ENCODE results near the gene HAPLN3. TPM values are rescaled to one million over a fixed set of nuclear protein-coding genes. Genes with fewer than 3 reads are reported as not detected.

The HAPLN3 gene
- total and polyA plus RNA-seq, 4 donors, result 0.21 to 0.51 (median 0.34) TPM

GRCh38 chr15:88918738-88919137 is 23.4 kb upstream of the HAPLN3 start:
- no peak for DNase-seq (ENCODE audit: low spot score)

GRCh38 chr15:88917760-88918159 is 22.4 kb upstream of the HAPLN3 start:
- WGBS, result 82% methylated on average over 5 of the region's 5 CpGs
- no peak for TF ChIP-seq MAX (IDR thresholded peaks at IDR 0.05)
- TF ChIP-seq FOXA2 (IDR thresholded peaks at IDR 0.05), result no peak

More at GRCh38 chr15:88918738-88919137, 23.4 kb upstream of the HAPLN3 start:
- WGBS, result 64% methylated on average over 4 of the region's 4 CpGs
- H3K4me1 ChIP-seq (ENCODE audit: control insufficient read depth in 4 of 4, insufficient read depth in 4 of 4, low read length in 3 of 4), result peaks cover 0 to under 1% (median 0%) of the 10 kb centered on the region in 4 donors
- H3K4me3 ChIP-seq (ENCODE audit: low read depth in 1 of 3, low read length in 3 of 3), result no peak overlapping the region
- H3K9me3 ChIP-seq (ENCODE audit: control insufficient read depth in 4 of 4, low read length in 3 of 4), result no peaks in the 10 kb centered on the region
- no peaks in the 10 kb centered on the region for H3K36me3 ChIP-seq (ENCODE audit: control insufficient read depth in 4 of 4, insufficient read depth in 3 of 4, low read depth in 1 of 4, low read length in 3 of 4)
- H3K9ac ChIP-seq (ENCODE audit: low read depth in 1 of 2, low read length in 2 of 2), result no peak overlapping the region
- no peaks in the 10 kb centered on the region for H3K27me3 ChIP-seq (ENCODE audit: control insufficient read depth in 4 of 4, insufficient read depth in 4 of 4, low read length in 3 of 4)
- no peak overlapping the region for H3K27ac ChIP-seq (ENCODE audit: low read depth in 1 of 2, low read length in 2 of 2)
- no peak for TF ChIP-seq TAF1 (conservative IDR thresholded peaks at IDR 0.05)

GRCh38 chr15:88915354-88915753 is 20.0 kb upstream of the HAPLN3 start:
- 92% methylated on average over 10 of the region's 10 CpGs for WGBS
- no peak for DNase-seq (ENCODE audit: low spot score)
- Histone ChIP-seq H3K9me3 (ENCODE audit: control insufficient read depth in 4 of 4, low read length in 3 of 4) (no peaks in the 10 kb centered on the region), H3K4me1 (ENCODE audit: control insufficient read depth in 4 of 4, insufficient read depth in 4 of 4, low read length in 3 of 4) (peaks cover 3 to 16% (median 6%) of the 10 kb centered on the region in 4 donors), H3K27ac (ENCODE audit: low read depth in 1 of 2, low read length in 2 of 2) (no peak overlapping the region), H3K27me3 (ENCODE audit: control insufficient read depth in 4 of 4, insufficient read depth in 4 of 4, low read length in 3 of 4) (no peaks in the 10 kb centered on the region), H3K4me3 (ENCODE audit: low read depth in 1 of 3, low read length in 3 of 3) (no peak overlapping the region), H3K36me3 (ENCODE audit: control insufficient read depth in 4 of 4, insufficient read depth in 3 of 4, low read depth in 1 of 4, low read length in 3 of 4) (no peaks in the 10 kb centered on the region), H3K9ac (ENCODE audit: low read depth in 1 of 2, low read length in 2 of 2) (no peak overlapping the region)
- no peak for TF ChIP-seq SP1 (IDR thresholded peaks at IDR 0.05)

More at GRCh38 chr15:88917760-88918159, 22.4 kb upstream of the HAPLN3 start:
- DNase-seq (ENCODE audit: low spot score), result no peak
- Histone ChIP-seq H3K9ac (ENCODE audit: low read depth in 1 of 2, low read length in 2 of 2) (no peak overlapping the region), H3K27ac (ENCODE audit: low read depth in 1 of 2, low read length in 2 of 2) (no peak overlapping the region), H3K4me1 (ENCODE audit: control insufficient read depth in 4 of 4, insufficient read depth in 4 of 4, low read length in 3 of 4) (peaks cover 0 to 9% (median 5%) of the 10 kb centered on the region in 4 donors), H3K4me3 (ENCODE audit: low read depth in 1 of 3, low read length in 3 of 3) (no peak overlapping the region), H3K27me3 (ENCODE audit: control insufficient read depth in 4 of 4, insufficient read depth in 4 of 4, low read length in 3 of 4) (no peaks in the 10 kb centered on the region), H3K9me3 (ENCODE audit: control insufficient read depth in 4 of 4, low read length in 3 of 4) (no peaks in the 10 kb centered on the region), H3K36me3 (ENCODE audit: control insufficient read depth in 4 of 4, insufficient read depth in 3 of 4, low read depth in 1 of 4, low read length in 3 of 4) (no peaks in the 10 kb centered on the region)

GRCh38 chr15:88913850-88914169 is 18.5 kb upstream of the HAPLN3 start:
- no peak for DNase-seq (ENCODE audit: low spot score)
- Histone ChIP-seq H3K27me3 (ENCODE audit: control insufficient read depth in 4 of 4, insufficient read depth in 4 of 4, low read length in 3 of 4) (no peaks in the 10 kb centered on the region), H3K4me3 (ENCODE audit: low read depth in 1 of 3, low read length in 3 of 3) (no peak overlapping the region), H3K9me3 (ENCODE audit: control insufficient read depth in 4 of 4, low read length in 3 of 4) (no peaks in the 10 kb centered on the region), H3K36me3 (ENCODE audit: control insufficient read depth in 4 of 4, insufficient read depth in 3 of 4, low read depth in 1 of 4, low read length in 3 of 4) (no peaks in the 10 kb centered on the region), H3K9ac (ENCODE audit: low read depth in 1 of 2, low read length in 2 of 2) (no peak overlapping the region), H3K4me1 (ENCODE audit: control insufficient read depth in 4 of 4, insufficient read depth in 4 of 4, low read length in 3 of 4) (peaks cover 3 to 16% (median 6%) of the 10 kb centered on the region in 4 donors), H3K27ac (ENCODE audit: low read depth in 1 of 2, low read length in 2 of 2) (no peak overlapping the region)
- TF ChIP-seq RAD21 (IDR thresholded peaks at IDR 0.05) (no peak), FOXA2 (IDR thresholded peaks at IDR 0.05) (no peak), TAF1 (conservative IDR thresholded peaks at IDR 0.05) (no peak), HNF4G (IDR thresholded peaks at IDR 0.05) (no peak), ZBTB33 (IDR thresholded peaks at IDR 0.05) (no peak), YY1 (IDR thresholded peaks at IDR 0.05) (no peak), EGR1 (IDR thresholded peaks at IDR 0.05; ENCODE audit: low read depth in 2 of 2) (no peak), JUND (IDR thresholded peaks at IDR 0.05) (no peak), ATF3 (IDR thresholded peaks at IDR 0.05) (no peak), MAX (IDR thresholded peaks at IDR 0.05) (no peak), REST (IDR thresholded peaks at IDR 0.05) (no peak), NR2F2 (IDR thresholded peaks at IDR 0.05) (no peak), GABPA (IDR thresholded peaks at IDR 0.05 in 1 of 2, conservative IDR thresholded peaks at IDR 0.05 in 1 of 2) (no peak), RXRA (IDR thresholded peaks at IDR 0.05) (no peak), SP1 (IDR thresholded peaks at IDR 0.05) (no peak), CTCF (IDR thresholded peaks at IDR 0.05; ENCODE audit: low read depth, low read length, missing input control) (no peak), FOXA1 (IDR thresholded peaks at IDR 0.05) (no peak)
- 74% methylated on average over 4 of the region's 4 CpGs for WGBS

All from liver (tissue), 9 donors.